Tibial nerve (tissue), 3 donors: Measurements from ENCODE around the gene ATP7A.
"Not testable (repeated sequence)": the region's sequence is repeated elsewhere in the genome, so short reads cannot be mapped to it uniquely, and the experiment has no call there.

ENCODE experiments used
- CTCF ChIP-seq, 5 experiments: fragments of 200-600 bp in 3 of 5; fragments of 450-650 bp in 2 of 5; sonication (generic) in 3 of 5; IDR thresholded peaks; one replicate each; pipeline ENCODE4 v1.5.1; 2016 to 2019; ENCODE audit warnings: antibody characterized with exemption in 5 of 5, mild to moderate bottlenecking in 3 of 5, moderate library complexity in 2 of 5
- POLR2A ChIP-seq, 2 donors: fragments of 450-650 bp; IDR thresholded peaks; one replicate each; pipeline ENCODE4 v1.6.1; 2017; ENCODE audit warnings: antibody characterized with exemption in 2 of 2, mild to moderate bottlenecking in 2 of 2, moderate library complexity in 2 of 2

- TF ChIP-seq CTCF, POLR2A (IDR thresholded peaks at IDR 0.05): not testable (repeated sequence)
Observed at GRCh38 chrX:77945031-77945430, 34.5 kb downstream of the ATP7A start.
